ENCODE results near the gene WDR91.
"Not testable (repeated sequence)": the region's sequence is repeated elsewhere in the genome, so short reads cannot be mapped to it uniquely, and the experiment has no call there.

WDR91 gene

DNA sequence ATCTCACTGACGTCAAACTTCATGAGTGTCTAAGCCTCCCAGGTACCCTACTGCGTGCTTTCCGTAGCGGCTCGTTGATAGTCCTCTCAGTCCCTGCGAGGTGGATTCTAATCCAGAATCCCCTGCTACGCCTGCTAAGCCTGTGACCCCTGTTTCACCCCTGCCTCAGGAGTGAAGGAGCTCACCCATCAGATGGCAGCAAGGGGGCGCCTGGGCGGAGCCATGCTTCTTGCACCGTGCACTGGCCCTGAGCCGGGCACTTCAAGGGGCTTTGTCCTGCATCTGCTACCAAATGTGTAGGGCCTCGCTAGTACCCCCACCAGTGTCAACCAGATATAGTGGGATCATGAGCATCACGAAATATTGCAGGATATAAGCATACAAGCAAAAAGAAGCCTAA, 21.4 kb upstream of the WDR91 start:
- no peak for DNase-seq

DNA sequence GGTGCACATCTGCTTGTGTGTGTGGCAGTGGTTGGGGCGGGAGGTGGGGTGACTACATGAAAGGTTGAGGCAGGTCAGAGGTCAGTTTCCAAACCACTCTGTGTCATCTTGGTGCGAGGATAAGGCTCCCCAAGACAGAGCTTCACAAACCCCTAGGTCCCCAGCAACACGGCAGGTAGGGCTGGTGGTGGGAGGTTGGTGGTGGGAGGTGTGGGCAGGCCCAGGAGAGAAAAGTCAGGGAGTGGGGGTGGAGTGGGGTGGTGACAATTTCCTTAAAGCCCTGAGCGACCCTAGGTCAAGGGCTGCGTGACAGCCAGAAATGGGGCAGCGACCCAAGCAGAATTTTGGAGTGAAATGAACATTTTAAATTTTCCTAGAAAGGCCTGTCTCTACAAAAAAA, 20.8 kb upstream of the WDR91 start:
- no peak for DNase-seq

DNA sequence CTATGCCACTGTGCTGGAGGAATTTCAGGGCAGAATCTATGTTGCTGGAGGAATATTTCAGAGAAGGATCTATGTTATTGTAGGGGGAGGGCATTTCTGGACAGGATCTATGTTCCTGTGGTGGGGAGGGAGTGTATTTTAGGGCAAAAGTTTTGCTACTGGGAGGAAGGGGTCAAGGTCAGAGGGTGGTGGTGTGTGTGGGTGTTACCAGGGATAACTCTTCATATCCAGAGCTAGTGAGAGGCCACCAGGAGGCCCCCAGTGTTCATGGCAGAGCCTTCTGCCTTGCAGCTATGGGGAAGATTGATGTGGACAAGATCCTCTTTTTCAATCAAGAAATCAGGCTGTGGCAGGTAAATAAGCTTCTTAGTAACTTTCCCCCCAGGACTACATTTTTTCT, 20.4 kb upstream of the WDR91 start:
- no peak for DNase-seq

DNA sequence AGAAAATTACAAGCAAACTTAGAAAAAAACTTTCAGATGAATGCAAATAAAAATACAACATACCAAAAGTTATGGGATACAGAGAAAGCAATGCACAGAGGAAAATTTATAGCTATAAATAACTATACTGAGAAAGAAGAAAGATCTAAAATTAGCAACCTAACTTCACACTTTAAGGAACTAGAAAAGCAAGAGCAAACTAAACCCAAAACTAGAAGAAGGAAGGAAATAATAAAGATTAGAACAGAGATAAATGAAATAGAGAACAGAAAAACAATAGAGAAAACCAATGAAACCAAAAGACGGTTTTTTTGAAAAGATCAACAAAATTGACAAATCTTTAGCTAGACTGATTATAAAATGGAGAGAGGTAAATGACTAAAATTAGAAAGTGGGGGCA, 12.7 kb upstream of the WDR91 start:
- no peak for DNase-seq

DNA sequence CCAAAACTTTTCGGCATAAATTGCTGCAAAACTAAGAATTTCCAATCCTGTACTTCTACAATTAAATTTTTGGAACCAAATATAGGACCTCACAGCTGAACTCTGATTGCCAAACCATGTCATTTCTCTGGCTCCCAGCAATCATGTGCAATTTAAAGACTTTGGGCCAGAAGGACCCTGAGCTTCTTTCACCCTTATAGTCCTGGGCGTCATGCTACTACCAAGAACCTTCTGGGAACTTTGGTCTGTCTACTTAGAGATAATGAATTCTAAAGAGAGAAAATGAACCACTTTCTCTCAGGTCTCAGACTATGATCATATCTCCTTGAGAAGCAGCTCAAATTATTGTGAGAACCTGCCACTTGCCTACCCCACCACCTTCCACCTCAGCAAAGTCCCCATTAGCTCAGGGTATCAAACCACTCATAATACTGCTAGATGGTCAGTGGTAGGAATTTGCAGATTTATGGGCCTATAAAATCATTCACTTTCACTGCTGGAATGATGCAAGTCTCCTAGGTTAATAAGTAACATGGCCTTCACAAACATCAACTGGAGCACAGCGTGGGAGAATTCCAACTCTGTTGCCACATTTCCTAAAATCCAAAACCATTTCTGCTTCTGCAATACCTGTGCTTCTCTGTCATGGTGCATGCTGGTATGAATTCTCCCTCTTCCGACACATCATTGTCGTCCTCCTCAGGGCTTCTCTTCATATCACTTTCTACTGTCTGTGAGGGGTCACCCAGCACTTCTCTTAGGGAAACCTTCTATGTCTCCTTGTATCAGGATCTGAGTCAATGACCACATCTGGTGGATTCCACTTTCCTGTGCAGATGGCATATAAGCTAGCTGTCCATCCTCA, 6.6 kb upstream of the WDR91 start:
- no peak for DNase-seq

DNA sequence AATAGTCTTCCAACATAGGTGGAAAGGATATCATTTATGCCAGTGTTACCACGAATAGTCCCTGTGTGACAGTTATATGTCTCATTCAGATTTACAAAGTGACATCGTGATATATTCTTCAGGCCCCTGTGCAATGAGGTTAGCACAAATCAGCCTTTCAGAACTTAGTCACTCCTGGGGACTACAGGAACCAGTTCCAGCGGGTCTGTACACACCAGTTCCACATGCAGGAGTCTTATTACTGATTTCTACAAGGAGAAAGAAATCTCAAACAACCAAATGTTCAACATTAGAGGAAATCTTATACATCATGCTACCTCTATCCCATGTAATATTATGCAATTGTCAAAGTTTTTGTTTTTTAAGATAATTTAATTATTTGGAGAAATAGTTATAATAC, 4.4 kb upstream of the WDR91 start:
- no peak for DNase-seq

DNA sequence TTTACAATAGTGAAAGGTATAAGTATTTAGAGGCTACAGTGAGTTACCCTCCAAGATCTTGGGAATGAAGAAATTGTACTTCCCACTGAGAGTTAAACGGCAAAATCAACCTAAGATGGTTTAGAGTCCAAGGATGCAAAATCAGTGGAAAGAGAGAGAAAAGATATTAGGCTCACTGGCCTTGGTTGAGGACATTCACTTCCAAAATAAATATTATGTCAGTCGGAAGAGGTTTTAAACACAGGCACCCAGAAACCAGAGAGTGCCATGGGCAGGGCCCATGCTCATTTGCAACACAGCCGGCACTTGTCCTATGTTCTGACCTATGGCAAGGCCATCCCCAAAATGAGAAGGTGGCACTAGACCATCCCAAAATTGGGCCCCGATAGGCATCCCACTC, 3.9 kb upstream of the WDR91 start:
- no peak for DNase-seq

DNA sequence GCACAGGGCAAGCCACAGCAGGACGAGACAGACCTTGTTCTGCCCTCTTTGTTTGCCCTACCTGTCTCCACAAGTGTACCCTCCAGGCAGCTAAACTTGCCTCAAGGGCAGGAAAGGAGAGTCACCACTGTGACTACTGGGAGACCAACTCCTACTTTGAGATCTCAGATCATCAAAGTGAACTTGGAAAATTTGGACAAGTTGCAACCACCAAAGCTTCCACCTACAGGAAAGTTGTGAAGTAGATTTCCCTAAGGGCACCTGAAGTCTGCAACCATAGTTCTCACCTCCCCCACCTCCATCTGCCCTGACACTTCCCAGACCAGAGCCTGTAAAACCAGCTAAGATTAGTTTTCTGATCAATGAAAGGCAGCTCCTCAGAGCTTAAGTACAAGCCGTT, 2.5 kb upstream of the WDR91 start:
- DNase-seq: no peak

DNA sequence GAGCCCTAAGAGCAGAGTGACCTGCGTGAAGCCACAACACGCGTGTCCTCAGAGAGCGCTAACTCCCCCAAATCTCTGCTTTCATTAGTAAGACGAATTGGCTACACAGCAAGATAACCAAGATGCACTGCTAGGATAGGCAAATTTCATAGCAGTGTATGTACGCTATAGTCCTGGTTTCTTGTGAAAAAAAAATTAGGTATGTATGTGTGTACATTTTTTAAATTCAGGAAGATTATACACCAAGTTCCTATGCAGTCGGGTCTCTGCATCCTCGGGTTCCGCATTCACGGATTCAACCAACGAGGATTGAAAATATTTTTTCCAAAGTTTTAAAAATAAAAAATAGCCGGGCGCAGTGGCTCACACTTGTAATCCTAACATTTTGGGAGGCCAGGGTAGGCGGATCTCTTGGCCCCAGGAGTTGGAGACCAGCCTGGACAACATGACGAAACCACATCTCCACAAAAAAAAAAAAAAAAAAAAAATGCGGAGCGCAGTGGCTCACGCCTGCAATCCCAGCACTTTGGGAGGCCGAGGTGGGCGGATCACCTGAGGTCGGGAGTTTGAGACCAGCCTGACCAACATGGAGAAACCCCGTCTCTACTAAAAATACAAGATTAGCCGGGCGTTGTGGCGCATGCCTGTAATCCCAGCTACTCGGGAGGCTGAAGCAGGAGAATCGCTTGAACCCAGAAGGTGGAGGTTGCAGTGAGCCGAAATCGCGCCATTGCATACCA, 790 bp upstream of the WDR91 start:
- DNase-seq: not testable (repeated sequence)

DNA sequence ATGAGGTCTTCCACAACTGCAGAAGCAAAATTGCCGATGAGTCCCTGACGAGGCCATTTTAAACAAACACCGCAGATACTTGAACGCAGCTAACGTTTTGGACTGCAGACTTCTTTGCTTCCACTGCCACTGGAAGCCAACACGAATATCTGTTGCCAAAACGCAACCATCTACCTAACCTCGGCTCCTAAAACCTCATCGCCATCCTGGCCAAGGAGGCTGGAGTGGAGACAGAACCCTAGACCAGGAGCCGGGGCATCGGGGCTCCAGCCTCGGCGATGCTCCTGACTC, 493 bp downstream of the WDR91 start:
- DNase-seq: no peak

DNA sequence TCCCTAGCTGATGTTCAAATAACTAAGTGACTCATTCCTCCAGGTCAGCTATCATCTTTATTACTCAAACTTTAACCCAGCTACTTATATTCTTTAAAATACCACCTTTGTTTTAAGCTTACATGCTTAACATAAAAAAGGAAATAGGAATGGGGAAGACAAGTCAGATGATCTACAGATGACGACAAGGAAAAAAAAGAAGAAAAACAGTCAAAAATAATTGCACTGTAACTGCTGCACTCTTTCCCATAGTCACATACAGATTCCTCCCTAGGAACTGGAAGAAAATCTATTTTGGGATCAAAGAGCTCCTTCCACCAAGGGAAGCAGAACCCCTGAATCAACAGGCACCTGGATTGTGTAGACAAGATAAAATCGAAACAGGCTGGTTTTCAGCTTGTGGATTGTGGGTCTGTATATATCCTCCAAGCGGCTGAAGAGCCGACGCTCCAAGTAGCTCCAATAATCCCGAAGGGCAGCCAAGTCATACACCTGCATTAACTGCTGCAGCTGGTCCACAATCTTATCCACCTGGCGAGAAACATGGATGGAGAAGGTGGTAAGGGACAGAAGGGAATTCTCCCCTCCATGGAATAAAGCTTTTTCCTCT, 2.0 kb downstream of the WDR91 start:
- no peak for DNase-seq

DNA sequence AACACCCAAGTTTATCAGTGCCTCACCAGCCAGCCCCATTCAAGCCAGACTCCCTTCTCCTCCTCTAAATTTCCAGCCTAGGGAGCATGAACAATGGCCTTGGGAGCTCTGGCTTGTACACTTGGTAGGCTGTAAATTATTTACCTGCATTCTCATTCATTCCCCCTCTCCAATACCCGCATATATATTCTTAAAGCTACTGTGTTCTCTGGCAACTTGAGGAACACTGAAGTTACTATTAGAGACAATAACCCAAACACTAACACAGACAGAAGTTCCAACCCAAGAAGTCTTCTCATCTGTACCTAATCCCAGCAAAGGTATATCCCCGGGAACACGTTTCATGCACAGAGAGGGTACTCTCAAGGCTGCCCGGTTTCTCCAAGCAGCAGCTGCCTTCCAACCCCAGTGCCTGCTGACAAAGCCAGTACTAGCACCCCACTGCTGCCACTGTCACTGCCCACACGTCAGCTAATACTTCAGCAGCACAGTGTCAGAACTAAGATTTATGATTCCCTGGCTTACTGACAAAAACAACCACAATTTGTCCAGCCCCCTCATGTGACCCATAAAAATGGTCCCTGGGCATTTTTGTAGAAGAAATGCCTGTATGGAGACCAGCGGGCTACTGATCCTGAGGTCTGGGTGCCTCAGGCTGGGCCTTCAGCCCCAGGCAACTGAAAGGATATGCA, 3.1 kb downstream of the WDR91 start:
- DNase-seq: no peak

DNA sequence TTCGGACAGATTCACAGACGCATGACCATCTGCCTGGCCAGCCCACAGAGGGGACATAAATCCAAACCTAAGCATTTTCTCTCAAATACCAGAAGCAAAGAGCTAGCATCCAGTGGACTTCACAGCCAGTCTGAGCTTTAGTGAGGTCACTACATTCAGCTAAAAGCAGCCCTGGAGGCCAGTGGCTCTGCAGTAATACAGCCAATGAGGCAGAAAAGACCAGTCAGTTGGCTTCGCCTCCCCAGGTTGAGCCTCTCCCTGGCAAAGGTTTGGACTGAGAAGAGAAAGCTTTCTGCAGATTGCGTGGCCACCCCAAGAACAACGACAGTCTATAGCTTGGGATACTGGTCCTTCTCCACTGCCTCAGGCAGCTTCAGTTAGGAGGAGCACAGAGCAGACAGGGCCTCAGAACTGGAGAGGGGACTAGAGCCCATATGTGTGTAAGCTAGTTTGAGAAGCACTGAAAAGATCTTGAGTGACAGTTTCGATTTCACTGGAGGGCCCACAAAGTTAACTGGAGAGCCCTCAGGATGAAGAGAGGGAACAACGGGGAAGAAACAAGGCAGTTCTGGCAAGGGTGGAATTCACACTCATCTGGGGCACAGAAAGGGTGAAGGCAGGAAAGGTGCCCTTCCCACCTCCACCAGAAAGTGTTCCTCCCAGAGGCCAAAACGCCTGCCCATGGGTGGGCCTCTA, 3.8 kb downstream of the WDR91 start:
- DNase-seq: peak; percentile 14

DNA sequence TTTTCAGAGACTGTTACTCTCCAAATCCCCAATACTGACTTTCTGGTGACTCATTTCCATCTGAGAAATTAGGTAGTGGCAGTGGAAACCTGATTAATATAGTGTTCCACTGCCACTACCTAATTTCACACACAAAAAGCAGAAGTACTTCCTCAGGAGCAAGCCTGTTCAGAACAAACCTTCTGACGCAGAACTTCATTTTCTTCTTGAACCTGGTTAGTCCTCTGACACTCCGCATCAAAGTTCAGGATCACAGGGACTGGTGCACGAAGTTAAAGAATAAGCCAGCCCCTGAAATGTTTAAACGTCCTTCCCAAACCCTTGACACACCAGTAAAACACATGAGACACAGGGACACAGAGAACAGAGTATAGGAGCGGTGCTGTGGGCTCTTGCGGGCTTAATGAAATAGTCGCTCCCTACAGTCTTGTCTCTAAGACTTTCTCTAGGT, 4.4 kb downstream of the WDR91 start:
- DNase-seq: no peak

DNA sequence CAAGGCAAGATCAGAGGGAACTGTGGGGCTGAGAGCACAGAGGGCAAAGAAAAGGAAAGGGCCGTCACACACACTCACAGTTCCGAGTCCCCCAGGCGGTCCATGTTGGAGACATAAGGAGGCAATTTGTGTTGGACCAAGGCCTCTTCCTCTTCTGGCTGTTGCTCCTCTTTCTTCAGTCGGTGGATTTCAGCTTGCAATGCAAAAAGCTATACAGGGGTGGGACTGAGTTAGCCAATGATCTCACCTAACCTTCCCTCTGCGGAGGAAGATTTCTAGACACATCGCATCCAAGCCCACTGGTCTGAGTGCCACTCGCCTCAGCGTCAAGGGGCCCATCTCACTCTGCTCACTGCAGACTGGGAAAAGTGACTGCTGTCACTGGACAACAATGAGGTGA, 5.5 kb downstream of the WDR91 start:
- DNase-seq: no peak

DNA sequence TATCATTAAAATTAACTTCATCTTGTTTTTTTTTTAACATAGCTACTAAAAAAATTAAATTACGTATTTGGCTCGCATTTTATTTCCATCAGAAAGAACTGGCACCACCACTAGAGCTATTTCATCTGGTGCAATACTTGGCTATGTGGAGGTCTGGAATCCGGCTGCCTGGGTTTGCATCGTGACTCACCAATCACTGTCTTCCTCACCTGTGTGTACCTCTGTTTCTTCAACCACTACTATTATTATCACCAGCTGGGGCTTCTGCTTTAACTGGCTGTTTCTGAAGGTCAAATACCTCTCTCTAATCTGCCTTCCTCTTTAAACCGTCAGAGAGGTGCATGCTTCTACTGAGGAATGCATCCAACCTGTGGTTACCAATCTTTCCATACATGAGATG, 6.5 kb downstream of the WDR91 start:
- DNase-seq: no peak

DNA sequence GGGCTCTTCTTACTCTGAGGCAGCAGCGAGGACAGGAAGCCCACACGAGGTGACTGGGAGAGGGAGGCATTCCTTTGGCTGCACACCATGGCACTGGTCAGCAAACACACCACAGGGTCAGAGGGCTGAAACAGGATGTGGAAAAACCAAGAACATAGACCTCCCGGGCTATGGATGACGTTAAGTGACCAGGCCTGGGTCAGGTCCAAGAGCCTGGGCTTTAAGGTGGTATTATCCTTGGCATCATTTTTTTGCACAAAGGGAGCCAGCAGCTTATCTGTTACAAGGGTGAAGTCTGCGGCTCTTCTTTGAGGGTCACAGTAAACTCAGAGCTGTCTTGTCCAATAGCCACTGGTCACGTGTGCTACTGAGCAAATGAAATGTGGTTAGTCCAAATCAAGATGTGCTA, 7.0 kb downstream of the WDR91 start:
- no peak for DNase-seq

DNA sequence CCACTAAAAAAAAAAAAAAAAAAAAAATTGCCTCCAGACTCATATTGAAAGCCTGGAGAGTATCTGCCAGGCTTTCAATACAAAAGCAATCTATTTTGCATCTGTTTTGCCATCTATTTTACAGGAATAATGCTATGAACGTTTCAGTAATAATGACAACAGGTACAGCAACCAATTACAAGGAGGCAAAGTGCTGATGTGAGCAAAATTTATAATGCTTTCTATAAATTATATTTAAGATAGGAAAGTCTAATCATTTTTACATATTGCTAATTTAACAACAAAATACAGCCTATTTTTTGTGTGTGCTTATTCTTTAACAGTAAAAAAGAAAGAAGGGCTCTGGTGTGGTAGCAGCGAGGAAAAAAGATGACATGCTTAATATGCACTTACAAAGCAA, 10.0 kb downstream of the WDR91 start:
- no peak for DNase-seq

DNA sequence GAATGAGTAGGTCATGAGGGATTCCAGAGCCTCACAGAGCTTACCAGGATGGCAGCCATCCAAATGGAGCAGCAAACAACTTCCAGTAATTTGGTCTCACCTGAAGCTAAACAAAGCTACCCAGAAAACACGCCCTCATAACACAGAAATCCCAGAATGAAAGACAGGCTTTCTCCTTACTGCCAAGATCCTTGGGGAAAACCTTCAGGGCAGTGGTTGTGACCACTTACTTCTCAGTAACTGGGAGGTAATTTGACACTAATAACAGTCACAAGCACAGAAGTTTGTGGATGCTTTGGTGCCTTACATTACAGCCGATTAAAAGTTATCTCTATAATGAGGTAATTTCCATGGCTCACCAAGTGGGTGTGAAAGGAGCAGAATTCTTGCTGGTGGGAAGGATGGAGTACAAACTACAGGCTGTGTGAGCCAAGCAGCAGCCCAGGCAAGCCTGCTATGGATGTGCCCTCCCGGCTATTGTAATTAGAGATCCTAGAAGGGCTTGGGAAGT, 10.4 kb downstream of the WDR91 start:
- no peak for DNase-seq

DNA sequence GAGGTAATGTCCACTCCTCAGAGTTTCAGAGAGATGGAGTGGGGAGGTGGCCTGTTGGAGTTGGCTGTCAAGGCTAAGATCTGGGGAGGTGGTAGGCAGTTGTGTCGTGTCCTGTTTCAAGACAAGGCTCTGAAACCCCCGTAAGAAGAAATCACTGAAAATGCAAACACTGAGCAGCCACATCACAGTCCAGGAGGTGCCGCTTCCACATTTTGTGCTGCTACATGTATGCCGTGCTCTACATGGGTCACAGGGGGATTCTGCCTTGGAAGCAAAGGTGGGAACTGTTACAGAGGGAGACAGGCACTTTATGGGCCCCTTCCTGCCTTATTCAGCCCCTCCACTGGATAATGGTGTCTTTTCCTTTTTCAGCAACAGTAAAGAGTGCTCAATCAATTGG, 11.9 kb downstream of the WDR91 start:
- no peak for DNase-seq

DNA sequence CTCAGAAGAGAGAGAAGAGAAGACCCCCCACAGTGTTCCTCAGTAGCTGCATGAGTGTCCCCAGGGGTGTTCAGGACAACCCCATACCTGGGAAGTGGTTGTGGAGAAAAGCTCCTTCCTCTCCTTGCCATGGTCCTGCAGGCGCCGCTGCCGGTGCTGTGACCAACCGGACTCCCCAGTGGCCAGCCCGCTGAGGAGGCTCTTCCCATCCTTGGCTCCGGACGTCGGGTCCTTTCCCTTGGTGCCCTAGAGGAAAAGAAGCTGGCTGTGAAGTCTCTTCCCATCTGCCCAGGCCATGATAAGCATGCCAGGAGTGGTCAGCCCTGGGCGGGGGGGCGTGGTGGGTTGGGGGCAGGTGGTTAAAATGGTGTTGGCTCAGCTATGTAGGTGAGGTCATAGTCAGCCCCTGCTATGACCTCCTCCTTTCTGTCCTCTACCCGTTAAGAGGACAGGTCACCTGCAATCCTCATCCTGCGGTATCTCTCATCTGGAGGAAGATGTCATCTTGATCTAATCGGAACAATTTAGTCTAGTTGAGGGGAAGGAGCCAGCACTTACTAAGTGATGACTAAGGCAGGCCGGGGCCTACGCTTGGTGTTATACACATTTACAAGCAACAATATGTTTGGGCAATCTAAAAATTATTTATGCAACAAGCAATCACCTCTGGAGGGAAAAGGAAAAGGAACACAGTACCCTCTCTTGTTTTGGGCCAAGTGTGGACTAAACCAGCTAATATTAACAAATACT, 13.2 kb downstream of the WDR91 start:
- no peak for DNase-seq

DNA sequence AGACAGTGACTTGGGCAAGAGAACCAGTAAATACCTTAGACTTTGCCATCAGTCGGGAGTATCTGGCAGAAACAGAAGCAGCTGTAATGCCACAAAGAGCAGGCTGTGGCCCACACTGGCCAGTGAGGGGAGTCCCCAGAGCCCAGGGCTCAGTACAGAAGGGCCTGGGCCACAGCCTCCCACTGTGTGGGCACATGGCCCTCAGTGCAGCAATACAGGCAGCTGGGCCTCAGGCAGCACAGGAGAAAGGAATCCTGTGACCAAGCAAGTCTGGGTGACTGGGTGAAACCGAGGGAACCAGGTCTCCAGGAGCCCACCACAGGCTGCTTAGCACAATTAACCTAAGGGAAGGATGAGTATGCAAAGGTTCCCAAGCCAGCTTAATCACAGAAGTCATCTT, 14.0 kb downstream of the WDR91 start:
- DNase-seq: no peak

All from retina (tissue), 1 donor.